Liver (tissue), 3 donors: Measurements from ENCODE around the gene HS1BP3.

Source experiments
- GABPA ChIP-seq, 2 donors: IDR thresholded peaks in 1 of 2; conservative IDR thresholded peaks in 1 of 2; 2 replicates each; pipeline ENCODE4 v1.6.1; 2016; ENCODE audit warnings: antibody characterized with exemption in 2 of 2, mild to moderate bottlenecking in 1 of 2, moderate library complexity in 1 of 2
- HNF4A ChIP-seq, 2 donors: conservative IDR thresholded peaks; 2 replicates each; pipeline ENCODE4 v1.6.1; 2016; ENCODE audit warnings: antibody characterized with exemption in 2 of 2, mild to moderate bottlenecking in 2 of 2
- RAD21 ChIP-seq, 2 donors: IDR thresholded peaks; 2 replicates each; pipeline ENCODE4 v1.6.1; 2016; ENCODE audit warnings: antibody characterized with exemption in 2 of 2, mild to moderate bottlenecking in 2 of 2
- TAF1 ChIP-seq: conservative IDR thresholded peaks from 2 replicates; pipeline ENCODE4 v1.6.1; 2016; ENCODE audit warnings: antibody characterized with exemption, mild to moderate bottlenecking
- TF ChIP-seq, protein P1 (sequence below): fragments of 150-350 bp; IDR thresholded peaks from 2 replicates; pipeline ENCODE4 v1.5.1; 2017; ENCODE audit warnings: improper control_type of control experiment, low read depth, low read length; ENCODE audit not compliant: missing input control
- TF ChIP-seq, protein P2 (sequence below): IDR thresholded peaks from 2 replicates; pipeline ENCODE4 v1.6.1; 2016; ENCODE audit warnings: antibody characterized with exemption, mild to moderate bottlenecking
- donor health status: healthy.
- donor health status: healthy.

DNA sequence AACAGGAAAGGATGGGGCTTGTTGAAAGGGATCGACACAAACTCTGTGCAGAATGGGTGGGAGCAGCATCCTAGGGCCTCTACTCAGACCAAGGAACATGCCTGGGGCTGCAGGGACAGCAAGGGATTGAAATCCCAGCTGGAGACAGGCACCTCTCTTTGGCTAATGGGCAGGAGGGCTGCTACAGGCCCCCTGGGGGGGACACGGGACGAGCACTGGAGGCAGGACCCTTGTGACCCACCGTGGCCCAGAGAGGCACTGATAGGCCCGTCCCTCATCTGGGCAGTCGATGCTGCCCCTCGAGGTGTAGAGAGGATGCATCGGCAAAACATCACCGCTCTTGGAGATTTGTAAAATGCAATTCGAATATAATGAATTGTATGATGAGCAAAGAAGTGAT, 5.1 kb downstream of the HS1BP3 start:
- TF ChIP-seq TAF1 (no peak), HNF4A (conservative IDR thresholded peaks at IDR 0.05) (no peak), GABPA (IDR thresholded peaks at IDR 0.05 in 1 of 2, conservative IDR thresholded peaks at IDR 0.05 in 1 of 2) (no peak), RAD21 (IDR thresholded peaks at IDR 0.05) (no peak)
- TF ChIP-seq, protein P1, sequence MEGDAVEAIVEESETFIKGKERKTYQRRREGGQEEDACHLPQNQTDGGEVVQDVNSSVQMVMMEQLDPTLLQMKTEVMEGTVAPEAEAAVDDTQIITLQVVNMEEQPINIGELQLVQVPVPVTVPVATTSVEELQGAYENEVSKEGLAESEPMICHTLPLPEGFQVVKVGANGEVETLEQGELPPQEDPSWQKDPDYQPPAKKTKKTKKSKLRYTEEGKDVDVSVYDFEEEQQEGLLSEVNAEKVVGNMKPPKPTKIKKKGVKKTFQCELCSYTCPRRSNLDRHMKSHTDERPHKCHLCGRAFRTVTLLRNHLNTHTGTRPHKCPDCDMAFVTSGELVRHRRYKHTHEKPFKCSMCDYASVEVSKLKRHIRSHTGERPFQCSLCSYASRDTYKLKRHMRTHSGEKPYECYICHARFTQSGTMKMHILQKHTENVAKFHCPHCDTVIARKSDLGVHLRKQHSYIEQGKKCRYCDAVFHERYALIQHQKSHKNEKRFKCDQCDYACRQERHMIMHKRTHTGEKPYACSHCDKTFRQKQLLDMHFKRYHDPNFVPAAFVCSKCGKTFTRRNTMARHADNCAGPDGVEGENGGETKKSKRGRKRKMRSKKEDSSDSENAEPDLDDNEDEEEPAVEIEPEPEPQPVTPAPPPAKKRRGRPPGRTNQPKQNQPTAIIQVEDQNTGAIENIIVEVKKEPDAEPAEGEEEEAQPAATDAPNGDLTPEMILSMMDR, result no peak
- TF ChIP-seq, protein P2, sequence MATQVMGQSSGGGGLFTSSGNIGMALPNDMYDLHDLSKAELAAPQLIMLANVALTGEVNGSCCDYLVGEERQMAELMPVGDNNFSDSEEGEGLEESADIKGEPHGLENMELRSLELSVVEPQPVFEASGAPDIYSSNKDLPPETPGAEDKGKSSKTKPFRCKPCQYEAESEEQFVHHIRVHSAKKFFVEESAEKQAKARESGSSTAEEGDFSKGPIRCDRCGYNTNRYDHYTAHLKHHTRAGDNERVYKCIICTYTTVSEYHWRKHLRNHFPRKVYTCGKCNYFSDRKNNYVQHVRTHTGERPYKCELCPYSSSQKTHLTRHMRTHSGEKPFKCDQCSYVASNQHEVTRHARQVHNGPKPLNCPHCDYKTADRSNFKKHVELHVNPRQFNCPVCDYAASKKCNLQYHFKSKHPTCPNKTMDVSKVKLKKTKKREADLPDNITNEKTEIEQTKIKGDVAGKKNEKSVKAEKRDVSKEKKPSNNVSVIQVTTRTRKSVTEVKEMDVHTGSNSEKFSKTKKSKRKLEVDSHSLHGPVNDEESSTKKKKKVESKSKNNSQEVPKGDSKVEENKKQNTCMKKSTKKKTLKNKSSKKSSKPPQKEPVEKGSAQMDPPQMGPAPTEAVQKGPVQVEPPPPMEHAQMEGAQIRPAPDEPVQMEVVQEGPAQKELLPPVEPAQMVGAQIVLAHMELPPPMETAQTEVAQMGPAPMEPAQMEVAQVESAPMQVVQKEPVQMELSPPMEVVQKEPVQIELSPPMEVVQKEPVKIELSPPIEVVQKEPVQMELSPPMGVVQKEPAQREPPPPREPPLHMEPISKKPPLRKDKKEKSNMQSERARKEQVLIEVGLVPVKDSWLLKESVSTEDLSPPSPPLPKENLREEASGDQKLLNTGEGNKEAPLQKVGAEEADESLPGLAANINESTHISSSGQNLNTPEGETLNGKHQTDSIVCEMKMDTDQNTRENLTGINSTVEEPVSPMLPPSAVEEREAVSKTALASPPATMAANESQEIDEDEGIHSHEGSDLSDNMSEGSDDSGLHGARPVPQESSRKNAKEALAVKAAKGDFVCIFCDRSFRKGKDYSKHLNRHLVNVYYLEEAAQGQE, result no peak
